GM21360 (cell line): ENCODE data around the gene SHC3.

ENCODE experiments used
- ATAC-seq: cut with Tn5 transposase; IDR thresholded peaks from one replicate; pipeline ENCODE4 v1.9.1; 2021; ENCODE audit warnings: mild to moderate bottlenecking, moderate library complexity; ENCODE audit not compliant: unreplicated experiment

Gene SHC3

DNA sequence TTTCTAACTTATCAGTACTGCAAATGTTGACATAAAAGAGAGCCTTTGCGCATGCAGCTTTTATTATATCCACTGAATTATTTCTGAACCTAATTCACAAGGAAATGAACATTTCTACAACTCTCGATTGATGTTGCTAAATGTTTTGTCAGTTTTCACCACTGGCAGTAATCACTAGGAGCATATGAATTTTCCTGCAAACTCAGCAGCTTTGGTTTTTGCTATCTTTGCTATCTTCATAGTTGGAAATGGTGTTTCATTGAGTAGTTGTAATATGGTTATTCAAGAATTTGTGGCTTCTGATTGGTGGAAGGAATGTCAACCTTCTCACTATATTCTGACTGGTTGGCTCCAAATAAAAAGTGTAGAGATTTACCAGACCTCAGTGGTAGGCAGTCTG lies 8.9 kb upstream of the SHC3 start:
- ATAC-seq = no peak

DNA sequence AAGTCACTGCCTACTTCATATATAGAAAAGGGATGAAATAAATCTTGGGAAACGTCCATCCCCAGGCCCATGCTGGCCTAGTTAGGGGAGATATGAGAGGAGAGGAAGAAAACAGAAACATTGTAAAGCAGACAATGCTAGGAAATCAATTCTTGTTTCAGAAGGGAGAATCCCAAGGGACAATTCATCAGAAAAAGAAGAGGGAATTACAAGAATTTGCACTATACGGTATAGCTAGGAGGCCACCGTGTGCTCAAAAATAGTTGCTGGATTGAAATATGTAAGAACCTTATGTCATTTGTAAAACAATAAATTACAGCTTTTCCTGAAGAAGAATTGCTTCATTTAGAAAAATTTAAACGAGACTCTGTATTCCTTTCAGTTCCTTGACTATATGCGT lies 8.3 kb upstream of the SHC3 start:
- ATAC-seq = no peak

DNA sequence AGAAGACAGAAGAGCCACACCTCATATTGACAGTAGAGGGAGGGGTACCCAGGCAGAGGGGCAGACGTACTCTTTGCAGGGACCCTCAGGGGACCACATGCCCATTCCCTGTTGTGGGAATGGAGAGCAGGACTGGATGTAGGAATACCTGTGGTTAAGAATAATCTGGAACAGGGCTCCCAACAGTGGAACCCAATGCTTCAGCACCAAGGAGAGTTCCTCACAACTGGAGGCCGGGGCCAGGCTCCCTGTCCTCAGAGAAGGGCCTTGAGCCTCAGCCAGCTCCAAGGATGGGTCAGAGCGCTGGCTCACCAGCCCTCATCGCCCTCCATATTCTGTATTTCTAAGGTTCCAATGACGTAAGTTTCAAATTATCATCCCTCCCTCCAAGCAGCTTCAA lies 7.4 kb upstream of the SHC3 start:
- no peak for ATAC-seq

DNA sequence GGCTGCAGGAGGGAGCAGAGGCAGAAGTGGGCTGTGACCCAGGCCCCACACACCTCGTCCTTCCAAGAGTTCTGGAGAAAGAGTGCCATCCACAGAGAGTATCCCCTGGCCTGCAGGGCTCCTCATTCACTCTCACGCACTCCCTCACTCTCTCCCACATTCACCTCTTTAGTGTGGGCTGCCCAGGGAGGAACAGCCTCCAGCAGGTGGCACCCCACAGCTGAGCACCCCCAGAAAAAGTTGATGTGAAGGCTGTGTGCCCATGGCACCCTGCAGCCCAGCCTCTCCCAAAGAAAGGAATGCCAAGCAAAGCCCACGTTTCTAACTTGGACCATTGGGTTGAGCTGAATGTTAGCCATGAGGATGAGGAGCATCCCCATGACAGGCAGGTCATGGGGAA lies 4.5 kb upstream of the SHC3 start:
- no peak for ATAC-seq

DNA sequence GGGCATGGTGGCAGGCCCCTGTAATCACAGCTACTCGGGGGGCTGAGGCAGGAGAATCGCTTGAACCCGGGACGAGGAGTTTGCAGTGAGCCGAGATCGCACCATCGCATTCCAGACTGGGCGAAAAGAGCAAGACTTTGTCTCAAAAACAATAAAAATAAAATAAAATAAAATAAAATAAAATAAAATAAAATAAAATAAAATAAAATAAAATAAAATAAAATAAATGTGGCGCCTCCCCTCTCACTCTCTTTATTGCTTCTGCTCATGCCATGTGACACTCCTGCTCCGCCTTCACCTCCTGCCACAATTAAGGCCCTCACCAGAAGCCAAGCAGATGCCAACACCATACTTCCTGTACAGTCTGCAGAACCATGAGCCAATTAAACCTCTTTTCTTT lies 3.8 kb upstream of the SHC3 start:
- ATAC-seq = no peak

DNA sequence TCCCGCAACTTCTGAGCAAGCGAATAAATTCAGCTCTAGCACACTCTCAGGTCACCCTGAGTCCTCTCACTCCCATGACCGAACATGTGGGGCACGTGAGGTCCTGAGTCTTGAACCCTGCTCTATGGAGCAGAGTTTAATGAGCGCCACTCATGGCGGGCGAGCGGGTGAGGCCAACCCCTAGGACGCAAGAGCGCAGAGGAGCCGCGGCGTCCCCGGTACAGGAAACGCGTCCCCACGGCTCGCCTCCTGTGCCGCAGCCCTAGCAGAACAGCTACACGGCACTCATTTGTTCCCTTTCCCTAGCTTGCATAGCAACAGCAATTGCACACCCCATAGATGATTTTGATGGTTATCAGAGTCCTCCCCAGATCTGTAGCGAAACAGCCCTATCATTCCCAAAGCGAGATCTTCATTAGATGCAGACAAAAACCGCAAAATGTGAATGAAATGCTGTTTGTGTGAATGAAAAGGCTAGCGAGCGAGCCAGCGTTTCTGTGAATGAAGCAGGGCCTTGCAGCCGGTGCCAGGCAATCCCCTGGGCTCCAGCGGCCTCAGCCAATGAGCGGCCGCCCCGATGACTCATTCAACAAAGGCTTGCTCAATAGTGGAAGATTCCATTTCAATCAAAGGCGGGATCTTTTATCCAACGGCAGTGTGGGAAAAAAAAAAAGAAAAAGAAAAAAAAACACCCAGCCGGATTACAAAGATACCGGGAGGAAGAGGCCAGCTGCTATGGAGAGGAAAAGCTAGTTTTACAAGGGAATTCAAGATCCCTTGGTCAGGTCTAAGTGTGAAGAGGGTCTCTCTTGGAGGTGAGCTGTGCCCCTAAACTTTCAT lies 1.5 kb upstream of the SHC3 start:
- no peak for ATAC-seq

DNA sequence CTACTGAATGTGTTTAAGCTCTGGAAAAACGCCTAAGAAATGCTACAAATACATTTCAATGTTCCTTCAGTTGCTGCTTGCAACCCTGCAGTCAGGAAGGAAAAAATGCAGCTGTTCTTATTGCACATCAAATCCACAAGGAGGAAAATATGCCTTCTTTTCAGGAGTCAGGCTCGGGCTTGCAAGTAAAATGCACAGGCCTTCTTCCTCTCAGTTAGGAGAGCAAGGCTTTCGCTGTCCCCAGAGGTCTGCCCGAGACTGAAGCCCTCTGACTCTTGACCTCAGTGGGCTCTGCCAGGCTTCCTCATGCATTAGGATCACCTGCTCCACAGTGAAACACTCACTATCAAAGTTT lies 899 bp upstream of the SHC3 start:
- no peak for ATAC-seq

DNA sequence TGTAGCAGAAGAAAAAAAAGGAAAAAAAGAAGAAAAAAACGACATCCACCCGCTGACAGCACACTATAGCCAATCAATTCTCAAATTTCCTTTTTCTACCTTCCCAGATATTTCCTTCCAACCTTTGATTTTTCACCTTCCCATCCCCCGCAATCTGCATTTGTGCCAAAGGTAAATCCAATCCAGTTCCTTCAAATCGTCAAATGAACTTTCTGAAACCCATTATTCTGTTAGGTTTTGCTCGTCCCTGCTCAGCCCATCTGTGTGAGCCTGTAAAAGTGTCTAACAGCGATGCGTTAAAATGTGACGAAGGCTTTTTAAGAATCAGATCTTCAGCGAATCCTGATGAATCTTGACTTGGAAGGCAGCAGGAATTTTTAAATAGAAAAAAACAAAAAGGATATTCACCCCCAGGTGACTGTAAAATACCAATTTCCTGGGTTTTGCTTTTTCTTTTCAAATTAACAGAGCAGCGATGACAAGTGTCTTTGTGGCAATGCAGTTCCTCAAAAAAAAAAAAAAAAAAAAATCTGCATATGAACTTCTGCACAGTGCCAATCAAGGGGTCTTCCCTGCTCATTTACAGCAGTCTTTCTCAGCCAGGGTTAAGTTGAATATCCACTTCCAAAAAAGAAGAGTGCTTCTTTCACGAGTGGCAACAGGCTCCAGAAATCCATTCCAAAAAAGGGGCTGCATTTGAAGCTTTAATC lies 367 bp upstream of the SHC3 start:
- no peak for ATAC-seq

DNA sequence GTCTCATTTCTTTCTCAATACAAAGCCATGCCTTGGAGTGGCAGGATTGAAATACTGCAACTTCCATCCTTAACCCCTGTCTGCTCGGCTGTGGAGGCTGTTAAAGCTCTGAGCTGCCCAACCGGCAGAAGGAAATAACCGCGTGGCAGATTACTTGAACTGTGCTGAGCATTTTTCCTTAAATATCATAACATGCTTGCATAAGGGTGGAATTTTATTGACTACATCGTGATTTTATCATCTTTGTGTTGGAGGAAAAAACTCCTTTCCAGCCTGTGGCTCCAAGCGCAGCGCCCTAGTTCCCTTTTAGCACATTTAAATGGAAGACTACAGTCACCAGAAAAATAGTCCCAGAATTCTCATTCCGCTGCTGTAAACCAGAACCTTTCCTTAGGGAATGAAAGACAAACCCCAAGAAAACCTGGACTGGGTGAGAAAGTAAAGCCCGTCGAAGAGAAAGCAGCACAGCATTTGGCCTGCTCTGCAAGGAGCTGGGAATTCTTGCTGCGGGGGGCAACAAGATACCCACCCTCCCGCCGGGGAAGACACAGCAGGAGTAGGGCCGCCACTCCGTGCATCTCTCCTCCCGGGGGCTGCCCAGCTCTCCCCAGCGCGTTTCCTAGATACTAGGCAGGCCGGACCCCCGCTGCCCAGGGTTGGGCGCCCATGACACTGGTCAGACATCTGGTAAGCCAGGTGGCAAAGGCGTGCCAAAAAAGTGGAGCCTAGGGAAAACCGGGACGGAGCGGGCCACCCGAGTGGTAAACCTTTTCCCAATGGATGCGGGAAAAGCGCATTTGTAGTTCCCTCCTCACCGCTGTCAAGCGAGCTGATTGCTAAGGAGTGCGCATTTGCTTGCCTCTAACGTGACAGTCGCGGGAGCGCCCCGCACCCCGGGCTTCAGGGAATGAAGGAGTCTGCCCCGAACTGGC lies 1.3 kb downstream of the SHC3 start:
- ATAC-seq = no peak

DNA sequence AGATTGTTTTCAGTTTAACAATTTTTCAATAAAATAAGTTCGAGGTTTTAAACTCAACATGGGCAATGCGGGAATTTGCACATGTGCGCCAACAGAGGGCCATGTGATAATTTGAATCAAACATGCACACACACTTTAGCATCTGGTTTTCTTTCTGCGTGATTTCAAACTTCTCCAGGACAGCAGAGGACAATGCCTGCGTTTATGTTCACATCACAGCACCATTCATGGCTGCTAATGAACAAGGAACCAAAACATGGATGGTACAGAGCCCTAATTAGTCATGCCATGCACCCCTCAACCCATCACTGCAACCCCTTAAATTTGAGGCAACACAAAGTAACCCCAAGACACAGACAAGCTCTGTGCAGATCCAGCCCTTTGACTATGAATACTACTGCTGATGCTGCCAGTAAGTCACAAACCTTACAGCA lies 2.8 kb downstream of the SHC3 start:
- ATAC-seq = no peak

DNA sequence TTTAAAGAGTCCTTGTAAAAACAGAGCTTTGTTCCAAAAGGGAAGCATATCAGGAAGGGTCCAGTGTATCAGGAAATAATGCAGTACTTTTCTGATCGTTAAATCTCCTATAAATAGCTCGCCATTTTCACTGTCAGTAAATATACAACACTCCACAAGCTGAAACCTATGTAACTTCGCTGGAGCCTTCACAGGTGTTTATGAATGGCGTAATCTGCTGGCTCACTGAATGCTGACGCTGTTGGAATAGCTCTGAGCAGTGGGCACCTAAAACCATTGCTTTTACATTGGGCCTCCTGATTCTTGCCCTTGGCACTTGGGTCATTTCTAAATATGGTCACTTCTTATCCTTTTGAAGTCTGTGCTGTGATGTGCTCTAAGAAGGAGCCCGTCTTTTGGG lies 4.3 kb downstream of the SHC3 start:
- ATAC-seq = no peak

DNA sequence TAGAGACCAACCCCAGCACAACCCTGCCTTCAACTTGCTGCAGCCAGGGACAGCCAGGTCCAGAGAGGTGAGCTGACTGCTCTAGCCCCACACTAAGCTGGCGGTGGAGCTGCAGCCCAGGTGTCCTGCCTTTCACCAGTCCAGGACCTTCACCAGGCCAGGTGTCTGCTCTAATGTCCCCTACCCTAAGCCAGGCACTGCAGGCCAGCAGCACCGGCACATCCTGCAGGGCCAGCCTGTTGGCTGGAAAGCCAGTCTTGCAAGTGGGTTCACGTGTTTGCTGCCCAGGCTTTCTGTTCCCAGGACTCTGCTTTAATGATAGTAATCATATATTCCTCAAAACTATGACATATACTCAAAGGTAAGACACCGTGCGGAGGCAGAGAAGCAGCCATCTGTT lies 5.5 kb downstream of the SHC3 start:
- no peak for ATAC-seq

DNA sequence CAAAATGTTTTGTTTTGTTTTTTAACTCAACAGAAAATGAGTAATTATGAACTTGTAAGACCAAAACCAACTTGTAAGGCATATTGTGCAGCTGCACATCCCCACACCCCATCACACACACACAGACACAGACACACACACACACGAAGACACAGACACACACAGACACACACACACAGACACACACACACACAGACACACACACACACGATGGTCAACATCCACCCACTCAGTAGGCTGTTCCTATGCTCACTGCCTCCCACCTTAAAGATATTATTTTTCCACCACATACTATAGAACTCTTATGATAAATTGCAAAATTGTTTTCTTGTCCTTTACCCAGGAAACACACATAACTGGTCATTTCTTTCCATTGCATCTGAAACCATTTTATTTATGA lies 6.2 kb downstream of the SHC3 start:
- ATAC-seq = no peak

DNA sequence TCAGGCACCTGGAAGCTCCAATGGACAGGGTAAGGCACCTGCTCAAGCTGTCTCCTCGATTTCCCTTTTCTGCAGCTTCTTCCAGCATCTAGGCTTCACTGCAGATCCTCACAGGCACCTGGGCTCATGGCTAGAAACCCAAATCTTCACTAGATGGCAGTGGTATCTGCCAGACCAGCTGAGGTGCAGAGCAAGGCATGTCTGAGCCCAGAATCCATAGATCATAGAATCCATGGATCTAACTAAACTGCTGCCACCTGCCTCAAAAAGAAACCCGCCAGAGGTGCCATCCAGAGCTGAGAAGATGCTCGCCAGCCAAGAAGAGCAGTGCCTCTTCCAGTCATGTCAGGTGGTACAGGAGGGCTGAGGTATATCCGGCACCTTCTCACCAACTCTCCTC lies 6.9 kb downstream of the SHC3 start:
- ATAC-seq = no peak

DNA sequence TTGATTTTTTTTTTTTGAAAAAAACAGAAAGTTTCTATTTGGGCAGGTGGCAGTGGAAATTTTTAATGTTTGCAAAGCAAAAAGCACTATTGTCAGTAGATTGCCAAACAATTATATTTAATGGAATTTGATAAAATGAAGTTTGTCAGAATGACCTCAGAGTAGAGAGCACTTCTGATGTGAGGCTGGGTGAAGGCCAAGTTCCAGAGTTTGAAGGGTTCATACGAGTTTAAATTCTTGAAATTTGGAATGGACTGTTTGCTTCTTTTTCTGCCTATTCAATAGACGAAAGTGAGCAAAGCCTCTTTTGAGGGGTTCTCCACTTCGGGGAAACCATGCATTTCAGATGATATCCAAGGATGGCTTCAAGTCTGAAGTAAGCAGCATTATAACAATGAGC lies 7.4 kb downstream of the SHC3 start:
- ATAC-seq = no peak

DNA sequence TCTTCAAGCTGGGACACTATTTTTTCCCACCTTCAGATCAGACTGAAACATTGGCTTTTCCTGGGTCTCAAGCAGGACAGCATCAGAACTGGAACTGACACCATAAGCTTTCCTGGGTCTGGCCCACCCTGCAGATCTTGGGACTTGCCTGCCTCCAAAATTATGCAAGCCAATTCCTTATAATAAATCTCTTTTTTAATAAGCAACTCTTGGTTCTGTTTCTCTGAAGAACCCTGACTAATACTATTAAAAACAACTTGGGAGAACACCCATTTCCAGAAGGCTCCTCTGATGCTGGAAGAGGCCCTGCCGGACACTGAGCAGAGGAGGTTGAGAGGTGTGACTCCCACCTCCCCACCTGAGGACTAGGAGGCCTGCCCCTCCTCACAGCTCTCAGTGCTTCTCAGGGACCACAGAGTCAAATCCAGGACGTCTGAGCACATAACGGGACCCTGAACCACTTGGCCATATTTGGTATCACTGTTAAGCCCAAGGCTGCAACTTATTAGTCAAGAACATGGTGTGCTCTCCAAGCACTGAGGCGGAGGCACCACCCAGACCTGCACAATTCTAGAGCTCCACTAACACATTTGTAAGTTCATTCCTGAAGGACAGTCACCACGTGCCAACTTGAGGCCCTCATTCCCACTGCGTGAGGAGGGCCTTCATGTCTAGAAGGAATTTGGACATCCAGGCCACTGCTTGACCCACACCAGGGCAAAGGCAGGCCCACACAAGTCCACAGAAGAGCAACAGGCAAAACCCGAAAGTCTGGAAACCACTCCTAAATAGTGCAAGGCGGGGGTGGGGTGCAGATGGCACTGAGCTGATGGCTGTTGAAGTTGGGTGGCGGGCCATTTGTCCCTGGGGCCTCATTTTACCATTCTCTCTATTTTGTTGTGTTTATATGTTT lies 9.5 kb downstream of the SHC3 start:
- no peak for ATAC-seq

DNA sequence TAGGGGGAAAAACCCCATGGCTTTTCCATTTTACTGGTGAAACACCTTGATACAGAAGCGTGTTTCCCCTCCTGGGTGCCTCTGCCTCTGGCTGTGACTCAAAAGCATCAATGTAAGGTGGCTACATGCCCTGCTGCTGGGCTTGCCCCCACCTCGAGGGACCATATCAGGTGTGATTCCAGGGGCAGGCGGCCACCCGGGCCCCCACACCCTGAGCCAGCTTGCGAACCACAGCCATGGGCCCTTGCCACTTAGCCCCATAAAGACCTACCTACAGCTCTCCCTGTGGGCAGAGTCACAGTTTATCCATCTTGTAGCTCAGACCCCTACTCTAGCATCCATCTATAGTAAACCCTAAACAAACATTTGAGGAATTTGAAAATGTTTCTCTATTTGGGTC lies 10.8 kb downstream of the SHC3 start:
- no peak for ATAC-seq

DNA sequence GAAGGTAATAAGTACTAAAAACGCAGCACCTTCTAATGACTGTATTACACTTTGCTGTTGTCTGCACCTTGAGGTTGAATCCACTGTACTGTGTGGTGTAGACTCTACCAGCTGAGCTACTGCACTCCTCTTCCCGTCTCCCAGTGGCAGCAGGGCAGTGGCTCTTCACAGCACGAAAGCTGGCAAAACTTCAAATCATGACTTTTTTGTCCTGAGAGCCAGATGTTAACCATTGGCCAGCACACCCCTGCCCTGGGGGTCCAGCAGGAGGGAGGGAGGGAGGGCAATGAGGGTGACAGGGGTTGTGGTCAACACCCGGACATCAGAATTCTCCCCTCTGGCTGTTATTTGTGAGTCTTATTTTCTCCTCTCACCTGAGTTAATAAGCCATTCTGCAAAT lies 11.8 kb downstream of the SHC3 start:
- no peak for ATAC-seq

DNA sequence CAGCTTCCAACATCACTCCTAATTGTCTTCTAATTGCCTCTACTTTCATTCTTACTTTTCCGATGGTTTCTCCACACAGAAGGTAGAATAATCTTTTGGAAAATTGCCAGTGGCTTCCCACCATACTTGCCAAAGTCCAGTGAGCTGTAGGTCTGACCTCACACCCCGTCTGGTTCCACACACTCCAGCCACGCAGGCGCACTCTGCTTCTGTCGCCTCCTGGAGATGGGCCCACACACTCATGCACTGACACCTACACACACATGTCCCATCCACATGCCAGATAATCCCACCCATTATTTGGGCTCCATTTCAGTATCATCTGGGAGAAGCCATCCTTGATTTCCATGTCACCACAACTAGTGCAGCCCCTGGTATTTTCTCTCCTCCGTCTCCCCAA lies 12.7 kb downstream of the SHC3 start:
- no peak for ATAC-seq

DNA sequence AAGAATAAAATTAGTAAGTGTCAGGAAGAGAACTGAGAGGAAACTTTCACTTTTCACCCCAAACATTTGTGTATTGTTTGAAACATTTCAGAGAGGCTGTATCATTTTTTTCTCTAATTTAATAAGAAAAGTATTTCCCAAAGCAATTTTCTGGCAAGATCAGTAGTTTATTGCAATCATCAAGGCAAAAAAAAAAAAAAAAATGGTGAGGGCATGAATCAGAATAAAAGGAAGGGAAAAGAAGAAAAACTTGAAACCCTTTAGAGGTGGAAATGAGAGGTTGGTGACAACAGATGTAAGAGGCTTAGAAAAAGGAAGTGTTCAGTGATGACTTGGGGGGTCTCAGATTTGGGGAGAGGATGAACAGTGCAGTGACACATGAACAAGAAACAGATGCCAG lies 13.3 kb downstream of the SHC3 start:
- ATAC-seq = no peak

DNA sequence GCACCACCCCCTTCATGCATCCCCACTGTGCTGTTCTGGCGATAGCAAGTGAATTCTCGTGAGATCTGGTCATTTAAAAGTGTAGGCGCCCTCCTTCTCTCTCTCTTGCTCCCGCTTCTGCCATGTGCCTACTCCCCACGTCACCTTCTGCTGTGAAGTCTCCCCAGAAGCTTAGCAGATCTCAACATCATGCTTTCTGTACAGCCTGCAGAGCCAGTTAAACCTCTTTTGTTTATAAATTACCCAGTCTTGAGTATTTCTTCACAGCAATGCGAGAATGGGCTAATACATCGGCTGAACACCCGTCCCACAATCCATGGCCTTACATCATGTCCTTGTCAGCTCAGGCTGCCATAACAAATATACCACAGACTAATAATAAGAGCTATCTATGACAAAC lies 17.4 kb downstream of the SHC3 start:
- ATAC-seq = no peak
